Stimulated activated naive CD4-positive, alpha-beta T cell treated with Interleukin-2 at 50 U/mL for 16 hours (primary cell): ENCODE measurements around the gene ETV7.
"Not testable (repeated sequence)": the region's sequence is repeated elsewhere in the genome, so short reads cannot be mapped to it uniquely, and the experiment has no call there.

ENCODE experiments used
- DNase-seq: peaks from one replicate; lab custom pipeline; 2025; lab: John Stamatoyannopoulos, UW

ETV7 gene

DNA sequence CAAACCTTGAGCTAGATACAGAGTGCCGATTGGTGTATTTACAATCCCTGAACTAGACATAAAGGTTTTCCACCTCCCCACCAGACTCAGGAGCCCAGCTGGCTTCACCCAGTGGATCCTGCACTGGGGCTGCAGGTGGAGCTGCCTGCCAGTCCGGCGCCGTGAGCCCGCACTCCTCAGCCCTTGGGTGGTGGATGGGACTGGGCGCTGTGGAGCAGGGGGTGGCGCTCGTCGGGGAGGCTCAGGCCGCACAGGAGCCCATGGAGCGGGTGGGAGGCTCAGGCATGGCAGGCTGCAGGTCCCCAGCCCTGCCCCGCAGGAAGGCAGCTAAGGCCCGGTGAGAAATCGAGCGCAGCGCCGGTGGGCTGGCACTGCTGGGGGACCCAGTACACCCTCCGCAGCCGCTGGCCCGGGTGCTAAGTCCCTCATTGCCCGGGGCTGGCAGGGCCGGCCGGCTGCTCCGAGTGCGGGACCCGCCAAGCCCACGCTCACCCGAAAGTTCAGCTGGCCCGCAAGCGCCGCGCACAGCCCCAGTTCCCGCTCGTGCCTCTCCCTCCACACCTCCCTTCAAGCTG, 23.3 kb downstream of the ETV7 start:
- not testable (repeated sequence) for DNase-seq

DNA sequence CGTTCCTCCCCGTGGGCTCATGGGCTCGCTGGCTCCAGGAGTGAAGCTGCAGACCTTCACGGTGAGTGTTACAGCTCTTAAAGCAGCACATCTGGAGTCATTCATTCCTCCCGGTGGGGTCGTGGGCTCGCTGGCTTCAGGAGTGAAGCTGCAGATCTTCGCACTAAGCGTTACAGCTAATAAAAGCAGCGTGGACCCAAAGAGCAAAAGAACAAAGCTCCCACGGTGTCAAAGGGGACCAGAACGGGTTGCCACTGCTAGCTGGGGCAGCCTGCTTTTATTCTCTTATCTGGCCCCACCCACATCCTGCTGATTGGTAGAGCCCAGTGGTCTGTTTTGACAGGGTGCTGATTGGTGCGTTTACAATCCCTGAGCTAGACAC, 24.1 kb downstream of the ETV7 start:
- not testable (repeated sequence) for DNase-seq

- no peak for DNase-seq
Observed at GRCh38 chr6:36362551-36363370, 24.7 kb downstream of the ETV7 start.

DNA sequence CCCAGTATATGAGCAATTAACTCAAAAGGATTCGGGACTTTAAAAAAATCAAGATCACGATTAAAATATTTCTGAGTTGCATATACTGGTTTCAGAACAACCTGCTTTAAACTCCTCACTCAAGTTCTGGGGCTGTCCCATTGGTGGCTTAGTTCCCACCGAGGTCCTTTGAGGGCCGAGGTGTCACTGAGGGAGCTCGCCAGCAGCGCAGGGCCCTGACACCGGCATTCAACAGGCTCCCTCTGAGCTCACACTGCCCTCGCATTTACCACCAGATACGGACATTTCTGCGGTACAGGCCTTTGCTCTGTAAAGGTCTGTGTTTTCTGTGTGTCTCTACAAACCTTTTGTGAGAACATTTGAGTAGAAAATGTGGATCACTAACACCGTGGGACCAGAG, 26.4 kb downstream of the ETV7 start:
- DNase-seq, result no peak

- DNase-seq, result peak; percentile 58
Observed at GRCh38 chr6:36360241-36361054, 27.0 kb downstream of the ETV7 start.

DNA sequence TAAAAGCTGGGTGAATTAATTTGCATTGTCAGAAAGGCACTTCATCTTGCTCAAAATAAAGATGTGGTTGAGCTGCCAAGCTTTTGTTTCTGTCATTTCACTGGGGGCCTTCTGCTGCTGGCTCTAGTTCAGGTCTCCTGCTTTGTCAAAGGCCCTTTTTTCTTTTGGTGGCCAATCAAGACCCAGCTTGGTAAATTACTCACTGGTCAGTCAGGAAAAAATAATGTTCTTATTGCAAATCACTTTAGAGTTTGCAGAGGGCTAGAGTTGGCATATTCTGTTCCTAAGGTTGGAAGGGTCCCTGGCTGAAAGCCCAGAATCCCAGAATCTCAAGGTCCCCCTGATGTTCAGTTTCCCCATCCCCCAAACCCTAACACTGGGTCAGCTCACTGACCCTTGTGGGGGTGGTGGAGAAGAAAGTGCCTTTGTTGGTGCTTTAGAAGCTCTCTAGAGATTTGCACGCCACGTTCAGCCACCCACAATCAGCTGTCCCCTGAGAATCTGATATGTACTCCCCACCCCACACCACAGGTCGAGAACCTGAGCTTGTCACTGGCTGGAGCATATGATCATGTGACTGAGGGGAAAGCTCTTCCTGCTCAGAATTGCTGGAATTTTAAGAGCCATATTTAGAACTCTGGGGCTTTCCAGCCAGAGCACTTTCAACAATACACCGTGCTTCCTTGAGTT, 29.1 kb downstream of the ETV7 start:
- no peak for DNase-seq

- DNase-seq, result no peak
Observed at GRCh38 chr6:36357872-36358225, 29.6 kb downstream of the ETV7 start.

DNA sequence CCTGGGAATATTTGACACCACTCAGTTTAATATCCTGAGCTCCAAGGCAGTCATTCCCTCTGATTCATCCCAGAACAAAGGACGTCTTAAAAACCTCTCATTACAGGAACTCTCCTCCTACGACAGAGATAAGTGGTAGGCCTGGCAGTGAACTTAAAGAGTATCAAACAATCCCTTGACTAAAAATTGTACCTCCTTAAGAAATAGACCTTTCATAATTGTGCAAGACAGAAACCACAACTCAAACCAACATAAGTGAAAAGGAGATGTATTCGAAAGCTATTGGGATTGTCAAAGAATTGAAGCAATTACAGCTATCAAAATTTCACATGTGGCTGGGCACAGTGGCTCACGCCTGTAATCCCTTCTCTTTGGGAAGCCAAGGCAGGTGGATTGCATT, 31.6 kb downstream of the ETV7 start:
- DNase-seq, result no peak

GRCh38 chr6:36353411-36353915, 34.0 kb downstream of the ETV7 start:
- no peak for DNase-seq

- no peak for DNase-seq
Observed at GRCh38 chr6:36352477-36353157, 34.9 kb downstream of the ETV7 start.

DNA sequence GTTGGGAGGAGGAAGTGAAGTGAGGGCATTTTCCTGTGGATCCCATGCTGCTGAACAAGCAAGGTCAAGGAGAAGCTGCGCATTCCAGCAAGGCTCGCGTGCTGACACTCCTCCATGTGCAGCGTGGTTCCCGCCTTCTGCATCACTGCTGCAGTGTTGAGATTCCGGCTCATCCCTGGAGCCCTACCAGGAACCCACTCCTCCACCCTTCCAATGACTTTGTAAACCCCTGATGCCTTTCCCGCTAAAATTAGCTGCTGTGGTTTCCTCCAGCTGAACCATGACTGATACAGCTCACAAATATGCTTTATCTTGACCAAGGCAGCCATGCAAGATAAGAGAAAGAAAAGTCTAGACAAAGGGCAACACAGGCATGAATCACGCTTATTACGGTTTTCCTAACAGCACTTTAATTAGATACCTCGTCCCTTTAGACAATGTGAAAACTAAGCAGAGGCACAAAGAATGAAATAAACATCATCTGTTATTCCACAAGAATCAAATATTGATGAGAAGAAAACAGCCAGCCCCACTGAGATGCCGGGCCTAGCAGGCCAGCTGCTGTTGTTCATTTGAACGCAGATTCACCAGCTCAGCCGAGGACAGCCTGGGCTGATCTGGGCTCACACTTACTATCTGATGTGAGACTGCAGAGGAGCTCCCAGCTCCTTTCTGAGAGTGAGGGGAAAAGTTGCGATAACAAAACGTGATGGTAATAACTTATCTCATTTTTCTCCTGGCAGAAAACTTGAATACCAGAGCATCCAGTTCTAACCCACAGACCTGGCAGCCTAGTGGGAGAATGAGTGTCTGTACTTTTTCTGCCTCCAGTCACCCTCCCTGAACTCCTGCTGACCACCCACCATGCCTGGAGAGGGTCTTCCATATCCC, 36.5 kb downstream of the ETV7 start:
- DNase-seq, result no peak

- no peak for DNase-seq
Observed at GRCh38 chr6:36350082-36350481, 37.4 kb downstream of the ETV7 start.

GRCh38 chr6:36349240-36349639, 38.2 kb downstream of the ETV7 start:
- DNase-seq, result no peak

DNA sequence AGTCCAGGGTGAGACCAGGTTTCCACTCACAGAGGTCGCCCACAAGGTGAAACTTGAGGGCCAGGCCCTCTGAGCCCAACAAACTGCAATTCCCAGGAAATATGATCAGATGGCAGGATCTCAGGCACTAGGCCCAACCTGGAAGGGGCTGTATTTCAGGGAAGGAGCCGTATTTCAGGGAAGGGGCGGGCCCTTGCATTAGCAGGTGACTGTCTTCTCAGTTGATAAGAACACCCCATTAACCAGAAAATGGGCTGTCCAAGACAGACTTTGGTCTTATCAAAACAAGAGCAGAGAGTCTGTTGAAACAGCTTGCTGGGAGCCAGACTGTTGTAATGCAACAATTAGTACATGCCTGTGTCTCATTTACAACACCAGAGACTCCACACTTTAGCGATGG, 39.8 kb downstream of the ETV7 start:
- DNase-seq, result no peak

- no peak for DNase-seq
Observed at GRCh38 chr6:36346486-36347273, 40.8 kb downstream of the ETV7 start.

DNA sequence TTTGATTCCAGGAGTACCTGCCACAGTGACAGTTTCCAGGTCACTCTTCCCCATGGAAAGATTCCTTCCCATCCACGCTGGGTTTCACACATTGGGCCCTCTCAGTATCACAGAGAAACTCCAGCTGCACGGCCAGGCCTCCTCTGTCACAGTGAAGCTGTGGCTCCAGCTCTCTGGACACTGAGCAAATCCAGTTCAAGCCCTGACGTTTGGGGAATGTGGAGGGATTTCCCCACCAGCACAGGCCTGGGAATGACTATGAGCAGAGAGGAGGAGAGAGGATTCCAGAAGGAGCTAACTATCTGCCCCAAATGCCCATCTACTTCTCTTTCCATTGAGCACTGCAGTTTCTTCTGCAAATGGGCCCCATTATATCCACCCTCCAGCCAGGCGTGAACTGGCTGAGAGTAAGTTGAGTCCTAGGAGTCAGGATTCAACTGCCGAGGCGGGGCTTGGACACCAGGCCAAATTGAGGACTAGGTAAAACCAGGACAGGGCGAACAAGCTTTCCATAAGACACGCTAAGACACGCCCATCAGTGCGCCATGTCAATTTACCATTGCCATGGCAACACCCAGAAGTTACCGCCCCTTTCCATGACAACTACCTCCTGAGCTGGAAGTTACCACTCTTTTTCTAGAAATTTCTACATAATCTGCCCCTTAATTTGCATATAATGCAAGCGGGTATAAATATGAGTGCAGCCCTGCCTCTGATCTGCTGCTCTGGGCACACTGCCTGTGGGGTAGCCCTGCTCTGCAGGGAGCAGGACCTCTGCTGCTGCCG, 41.6 kb downstream of the ETV7 start:
- DNase-seq, result no peak

DNA sequence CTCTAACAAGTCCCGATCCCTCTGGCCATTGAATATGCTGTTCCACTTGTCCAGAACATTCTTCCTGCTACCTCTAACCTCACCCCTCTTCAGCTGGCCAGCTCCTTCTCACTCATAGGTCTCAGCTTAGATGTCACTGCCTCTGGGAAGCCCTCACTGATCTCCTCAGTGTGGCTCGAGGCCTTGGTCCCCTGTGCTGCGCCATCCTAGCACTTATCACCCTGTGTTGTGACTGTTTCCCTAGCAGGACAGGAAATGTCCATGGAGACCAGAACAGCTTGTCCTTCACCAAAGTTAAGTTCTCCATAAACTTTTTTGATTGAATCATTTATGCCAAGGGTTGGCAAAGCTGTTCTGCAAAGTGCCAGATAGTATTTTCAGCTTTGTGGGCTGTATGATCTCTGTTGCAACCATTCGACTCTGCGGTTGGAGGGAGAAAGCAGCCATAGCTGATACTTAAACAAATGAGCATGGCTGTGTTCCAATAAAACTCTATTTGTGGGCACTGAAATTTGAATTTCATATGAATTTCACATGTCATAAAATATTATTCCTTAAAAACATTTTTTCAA, 44.3 kb downstream of the ETV7 start:
- DNase-seq, result no peak

DNA sequence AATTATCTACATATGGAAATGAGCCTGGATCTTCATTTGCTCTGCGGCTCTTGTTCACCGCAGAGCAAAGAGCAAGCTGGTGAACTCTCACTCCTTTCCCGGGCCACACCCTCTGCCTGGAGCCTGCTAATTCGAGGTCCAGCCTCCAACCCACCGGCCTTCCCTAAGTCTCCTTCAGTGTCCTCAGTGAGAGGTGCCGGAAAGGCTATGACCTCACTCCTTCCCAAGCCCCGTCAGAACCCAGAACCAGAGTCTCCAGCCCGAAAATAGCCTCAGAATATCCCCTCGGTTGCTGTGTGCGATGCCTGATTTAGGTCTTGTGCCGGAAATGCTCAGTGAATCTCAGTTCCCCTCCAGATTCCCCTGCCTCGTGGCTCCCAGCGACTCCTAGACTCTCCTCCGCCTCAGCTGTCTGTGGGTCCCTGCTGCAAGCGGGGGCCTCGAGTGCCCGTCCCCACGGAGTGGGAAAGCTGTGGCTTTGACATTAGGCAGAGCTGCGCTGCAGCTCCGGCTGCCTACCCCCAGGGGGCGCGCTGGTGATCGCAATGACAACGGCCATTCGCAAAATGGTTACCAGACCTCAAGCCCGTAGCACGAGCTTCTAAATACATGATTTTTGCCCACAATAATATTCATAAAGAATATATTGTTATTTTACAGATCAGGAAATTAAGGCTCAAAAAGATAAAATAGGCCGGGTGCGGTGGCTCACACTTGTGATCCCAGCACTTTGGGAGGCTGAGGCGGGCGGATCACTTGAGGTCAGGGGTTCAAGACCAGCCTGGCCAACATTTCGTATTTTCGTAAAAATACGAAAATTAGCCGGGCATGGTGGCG, 46.6 kb downstream of the ETV7 start:
- DNase-seq, result peak; percentile 56
